T-cell (primary cell): ENCODE results near the gene TIE1. TPM values are rescaled to one million over a fixed set of nuclear protein-coding genes. Genes with fewer than 3 reads are reported as not detected.

Experiments used
- ATAC-seq, 4 experiments: fragments of 200-7000 bp in 3 of 4; fragments of 150-1000 bp in 1 of 4; cut with Tn5 transposase; replicated peaks in 1 of 4; 1 replicate in 3 of 4; 2 replicates in 1 of 4; pipeline ENCODE4 v1.10.0; 2021; ENCODE audit warnings: moderate library complexity in 3 of 4, mild to moderate bottlenecking in 2 of 4, moderate number of reproducible peaks in 1 of 4
- CTCF ChIA-PET, 2 donors: fragments of 300-600 bp; sonication (Branson Sonifier 250); formaldehyde crosslinking; loops; one replicate each; lab custom pipeline; 2022; ENCODE audit warnings: antibody characterized with exemption in 2 of 2; lab: Charles Lee
- POLR2A ChIA-PET, 2 donors: fragments of 300-600 bp; sonication (Branson Sonifier 250); formaldehyde crosslinking; loops; one replicate each; lab custom pipeline; 2022; ENCODE audit warnings: antibody characterized with exemption in 2 of 2; lab: Charles Lee
- DNase-seq, 35 experiments: peaks; one replicate each; pipeline versions ENCODE4 v3.0.0 to v3.0.0-alpha.2; 2013 to 2023
- H3K27ac ChIP-seq: one replicate; pipeline ENCODE4 v1.5.1; 2013; ENCODE audit warnings: low read length
- H3K27me3 ChIP-seq, 2 experiments: replicated peaks in 1 of 2; 1 replicate in 1 of 2; 2 replicates in 1 of 2; pipeline versions ENCODE4 v1.6.1 to v1.7.0; 2013; ENCODE audit warnings: low read length in 1 of 2, mixed read lengths in 1 of 2; ENCODE audit not compliant: control insufficient read depth in 2 of 2, insufficient read depth in 2 of 2; ENCODE audit errors: extremely low read depth in 1 of 2
- H3K36me3 ChIP-seq, 2 donors: 1 replicate in 1 of 2; 2 replicates in 1 of 2; pipeline versions ENCODE4 v1.6.1 to v1.7.0; 2013; ENCODE audit warnings: low read length in 1 of 2; ENCODE audit not compliant: control insufficient read depth in 2 of 2, insufficient read depth in 1 of 2; ENCODE audit errors: extremely low read depth in 1 of 2
- H3K4me1 ChIP-seq, 2 experiments: 1 replicate in 1 of 2; 2 replicates in 1 of 2; pipeline versions ENCODE4 v1.6.1 to v1.7.0; 2013; ENCODE audit warnings: low read length in 2 of 2, mixed read lengths in 1 of 2; ENCODE audit not compliant: insufficient read depth in 2 of 2, control insufficient read depth in 1 of 2; ENCODE audit errors: extremely low read depth in 1 of 2
- H3K4me3 ChIP-seq, 2 donors: 1 replicate in 1 of 2; 2 replicates in 1 of 2; pipeline versions ENCODE4 v1.5.1 to v1.7.0; 2013; ENCODE audit warnings: mild to moderate bottlenecking in 2 of 2, low read length in 1 of 2, moderate library complexity in 1 of 2; ENCODE audit not compliant: control insufficient read depth in 1 of 2; ENCODE audit errors: extremely low read depth in 1 of 2
- H3K9me3 ChIP-seq: 2 replicates; pipeline ENCODE4 v1.7.0; 2013
- H3K27ac Mint-ChIP-seq, 2 donors: one replicate each; pipeline ENCODE4 v1.8.0; 2020 to 2021; ENCODE audit warnings: mild to moderate bottlenecking in 2 of 2, mixed read lengths in 2 of 2
- H3K27me3 Mint-ChIP-seq, 2 donors: one replicate each; pipeline ENCODE4 v1.8.0; 2021 to 2022; ENCODE audit warnings: mixed read lengths in 2 of 2
- H3K36me3 Mint-ChIP-seq: one replicate; pipeline ENCODE4 v1.8.0; 2021; ENCODE audit warnings: mixed read lengths
- H3K4me1 Mint-ChIP-seq, 3 donors: one replicate each; pipeline ENCODE4 v1.8.0; 2020 to 2022; ENCODE audit warnings: mixed read lengths in 3 of 3, mild to moderate bottlenecking in 1 of 3
- H3K4me3 Mint-ChIP-seq, 3 donors: one replicate each; pipeline ENCODE4 v1.8.0; 2020 to 2022; ENCODE audit warnings: mild to moderate bottlenecking in 3 of 3, mixed read lengths in 3 of 3, moderate library complexity in 3 of 3
- H3K9me3 Mint-ChIP-seq, 3 donors: one replicate each; pipeline ENCODE4 v1.8.0; 2020 to 2022; ENCODE audit warnings: mixed read lengths in 3 of 3
- WGBS: methylation state at CpG from one replicate; pipeline ENCODE4 v1.1.5; 2013; ENCODE audit warnings: missing lambda C conversion rate; ENCODE audit not compliant: insufficient coverage; 5-methylcytosine and 5-hydroxymethylcytosine counted together
- total RNA-seq, 35 experiments: library from RNA in 6 of 35; stranded (reverse) in 6 of 35; fragments of 120-200 nt in 1 of 35; gene quantifications; one replicate each; pipeline versions ENCODE4 v1.2.1 to v1.2.4 and lab custom pipeline; 2013 to 2026

TIE1 gene
- total RNA-seq, 5 donors from 2014 or later (not counting 1 experiment from before 2014, with no cell fraction given) = 0.26 to 1.9 (median 0.32) TPM

- H3K4me1 Mint-ChIP-seq = peaks cover 21 to 22% (median 22%) of the 10 kb centered on the region in 3 donors
- Histone ChIP-seq H3K27me3 (peaks cover 0 to 3% of the 10 kb centered on the region in 2 experiments), H3K36me3 (no peaks in the 10 kb centered on the region), H3K4me3 (no peak overlapping the region), H3K27ac (no peak overlapping the region), H3K4me1 (peaks cover 12 to 13% of the 10 kb centered on the region in 2 experiments), H3K9me3 (no peaks in the 10 kb centered on the region)
- H3K4me3 Mint-ChIP-seq = no peak overlapping the region
- ATAC-seq (no peak), DNase-seq (no peak)
- H3K27me3 Mint-ChIP-seq = peaks cover 0 to under 1% of the 10 kb centered on the region in 2 donors
- H3K9me3 Mint-ChIP-seq = no peaks in the 10 kb centered on the region
- POLR2A ChIA-PET = no interaction called here
- CTCF ChIA-PET = no interaction called here
- no peaks in the 10 kb centered on the region for H3K36me3 Mint-ChIP-seq
- H3K27ac Mint-ChIP-seq = no peak overlapping the region
Measured at GRCh38 chr1:43299101-43299500, 1.7 kb upstream of the TIE1 start.

GRCh38 chr1:43302201-43302600, 1.4 kb downstream of the TIE1 start:
- peaks cover 3 to 5% of the 10 kb centered on the region in 2 donors for H3K27me3 Mint-ChIP-seq
- H3K9me3 Mint-ChIP-seq = no peaks in the 10 kb centered on the region
- ChIA-PET POLR2A (no interaction called here), CTCF (no interaction called here)
- DNase-seq (no peak), ATAC-seq (no peak)
- 79% methylated on average over 1 of the region's 1 CpG for WGBS
- H3K4me3 Mint-ChIP-seq = no peak overlapping the region
- Histone ChIP-seq H3K4me3 (no peak overlapping the region), H3K4me1 (no peaks in the 10 kb centered on the region), H3K9me3 (no peaks in the 10 kb centered on the region), H3K27ac (no peak overlapping the region), H3K27me3 (peaks cover 0 to 13% of the 10 kb centered on the region in 2 experiments), H3K36me3 (no peaks in the 10 kb centered on the region)
- H3K4me1 Mint-ChIP-seq = no peaks in the 10 kb centered on the region
- H3K27ac Mint-ChIP-seq = no peak overlapping the region
- no peaks in the 10 kb centered on the region for H3K36me3 Mint-ChIP-seq

- peaks cover 0 to 19% of the 10 kb centered on the region in 2 experiments for H3K27me3 ChIP-seq
- H3K36me3 Mint-ChIP-seq = no peaks in the 10 kb centered on the region
- peaks cover 3 to 5% of the 10 kb centered on the region in 2 donors for H3K27me3 Mint-ChIP-seq
- ChIA-PET CTCF (no interaction called here), POLR2A (no interaction called here)
- no peak overlapping the region for H3K4me3 ChIP-seq
- no peak for DNase-seq
- no peaks in the 10 kb centered on the region for H3K4me1 ChIP-seq
- no peaks in the 10 kb centered on the region for H3K4me1 Mint-ChIP-seq
- no peak for ATAC-seq
- H3K9me3 Mint-ChIP-seq = no peaks in the 10 kb centered on the region
- no peaks in the 10 kb centered on the region for H3K9me3 ChIP-seq
- no peak overlapping the region for H3K27ac ChIP-seq
- WGBS = 67% methylated on average over 2 of the region's 7 CpGs
- H3K27ac Mint-ChIP-seq = no peak overlapping the region
- no peaks in the 10 kb centered on the region for H3K36me3 ChIP-seq
- no peak overlapping the region for H3K4me3 Mint-ChIP-seq
Measured at GRCh38 chr1:43302721-43303470, 2.1 kb downstream of the TIE1 start.

GRCh38 chr1:43303471-43304313, 2.9 kb downstream of the TIE1 start:
- H3K36me3 ChIP-seq = no peaks in the 10 kb centered on the region
- ATAC-seq = no peak
- H3K9me3 ChIP-seq = no peaks in the 10 kb centered on the region
- H3K27ac Mint-ChIP-seq = no peak overlapping the region
- H3K9me3 Mint-ChIP-seq = no peaks in the 10 kb centered on the region
- no peaks in the 10 kb centered on the region for H3K4me1 Mint-ChIP-seq
- no peak overlapping the region for H3K4me3 Mint-ChIP-seq
- H3K4me1 ChIP-seq = no peaks in the 10 kb centered on the region
- peaks cover 0 to 27% of the 10 kb centered on the region in 2 experiments for H3K27me3 ChIP-seq
- H3K4me3 ChIP-seq = no peak overlapping the region
- CTCF ChIA-PET = no interaction called here
- no peaks in the 10 kb centered on the region for H3K36me3 Mint-ChIP-seq
- no peak overlapping the region for H3K27ac ChIP-seq
- DNase-seq = no peak
- WGBS = 80% methylated on average over 5 of the region's 8 CpGs
- POLR2A ChIA-PET = no interaction called here
- H3K27me3 Mint-ChIP-seq = peaks cover 3 to 5% of the 10 kb centered on the region in 2 donors

- Histone ChIP-seq H3K4me3 (no peak overlapping the region), H3K4me1 (no peaks in the 10 kb centered on the region), H3K9me3 (no peaks in the 10 kb centered on the region), H3K27me3 (peaks cover 0 to 31% of the 10 kb centered on the region in 2 experiments), H3K27ac (no peak overlapping the region), H3K36me3 (no peaks in the 10 kb centered on the region)
- CTCF ChIA-PET = no interaction called here
- Mint-ChIP-seq H3K36me3 (no peaks in the 10 kb centered on the region), H3K4me3 (no peak overlapping the region), H3K27me3 (peaks cover 3 to 5% of the 10 kb centered on the region in 2 donors), H3K4me1 (no peaks in the 10 kb centered on the region), H3K9me3 (no peaks in the 10 kb centered on the region), H3K27ac (no peak overlapping the region)
- ATAC-seq (no peak), DNase-seq (no peak)
- 70% methylated on average over 8 of the region's 8 CpGs for WGBS
- POLR2A ChIA-PET = no interaction called here
Measured at GRCh38 chr1:43304314-43304681, 3.5 kb downstream of the TIE1 start.

GRCh38 chr1:43304771-43305300, 4.1 kb downstream of the TIE1 start:
- no peaks in the 10 kb centered on the region for H3K36me3 Mint-ChIP-seq
- ATAC-seq (no peak), DNase-seq (no peak)
- CTCF ChIA-PET = no interaction called here
- no peaks in the 10 kb centered on the region for H3K9me3 Mint-ChIP-seq
- H3K27me3 ChIP-seq = peaks cover 0 to 34% of the 10 kb centered on the region in 2 experiments
- no peak overlapping the region for H3K27ac ChIP-seq
- no peak overlapping the region for H3K27ac Mint-ChIP-seq
- POLR2A ChIA-PET = no interaction called here
- H3K4me1 Mint-ChIP-seq = no peaks in the 10 kb centered on the region
- WGBS = 92% methylated on average over 41 of the region's 46 CpGs
- peaks cover 3 to 5% of the 10 kb centered on the region in 2 donors for H3K27me3 Mint-ChIP-seq
- H3K4me3 ChIP-seq = no peak overlapping the region
- H3K4me3 Mint-ChIP-seq = no peak overlapping the region
- H3K36me3 ChIP-seq = no peaks in the 10 kb centered on the region
- H3K9me3 ChIP-seq = no peaks in the 10 kb centered on the region
- H3K4me1 ChIP-seq = no peaks in the 10 kb centered on the region
